WTC11 (cell line): Measurements from ENCODE around the gene AGAP1. TPM values are rescaled to one million over a fixed set of nuclear protein-coding genes. Genes with fewer than 3 reads are reported as not detected.

ENCODE experiments used
- ATF1 ChIP-seq: sonication (generic); formaldehyde crosslinking; IDR thresholded peaks from 2 replicates; pipeline ENCODE4 v1.8.1; 2023; ENCODE audit warnings: mild to moderate bottlenecking, moderate library complexity, missing genetic modification reagents
- CBFB ChIP-seq: sonication (generic); formaldehyde crosslinking; IDR thresholded peaks from 2 replicates; pipeline ENCODE4 v1.8.1; 2022; ENCODE audit warnings: mild to moderate bottlenecking, low read depth, missing genetic modification reagents
- ETV6 ChIP-seq: sonication (generic); formaldehyde crosslinking; IDR thresholded peaks from 2 replicates; pipeline ENCODE4 v1.8.1; 2022; ENCODE audit warnings: mild to moderate bottlenecking, missing genetic modification reagents
- FOXJ3 ChIP-seq: sonication (generic); formaldehyde crosslinking; IDR thresholded peaks from 2 replicates; pipeline ENCODE4 v1.9.0; 2021; ENCODE audit warnings: missing genetic modification reagents, mild to moderate bottlenecking, borderline replicate concordance
- FOXK1 ChIP-seq: sonication (generic); formaldehyde crosslinking; IDR thresholded peaks from 2 replicates; pipeline ENCODE4 v1.8.0; 2022; ENCODE audit warnings: mild to moderate bottlenecking, moderate library complexity, missing genetic modification reagents
- GABPB1 ChIP-seq: sonication (generic); formaldehyde crosslinking; IDR thresholded peaks from 2 replicates; pipeline ENCODE4 v1.8.1; 2023; ENCODE audit warnings: mild to moderate bottlenecking, missing genetic modification reagents
- GTF2I ChIP-seq: fragments of 250-450 bp; sonication (Bioruptor Pico); conservative IDR thresholded peaks from 2 replicates; pipeline ENCODE4 v1.4.0; 2021; ENCODE audit warnings: mild to moderate bottlenecking
- HMGA2 ChIP-seq: fragments of 250-450 bp; sonication (Bioruptor Pico); IDR thresholded peaks from 2 replicates; pipeline ENCODE4 v1.4.0; 2021; ENCODE audit warnings: mild to moderate bottlenecking, moderate library complexity
- NFE2L1 ChIP-seq: sonication (generic); formaldehyde crosslinking; IDR thresholded peaks from 2 replicates; pipeline ENCODE4 v1.8.1; 2023; ENCODE audit warnings: missing genetic modification reagents
- NR3C1 ChIP-seq: sonication (generic); formaldehyde crosslinking; conservative IDR thresholded peaks from 2 replicates; pipeline ENCODE4 v1.8.1; 2023; ENCODE audit warnings: low read depth, mild to moderate bottlenecking, missing genetic modification reagents
- PRRX2 ChIP-seq: fragments of 250-450 bp; sonication (Bioruptor Pico); IDR thresholded peaks from 2 replicates; pipeline ENCODE4 v1.8.0; 2021; ENCODE audit warnings: mild to moderate bottlenecking
- SOX15 ChIP-seq: fragments of 250-450 bp; sonication (Bioruptor Pico); IDR thresholded peaks from 2 replicates; pipeline ENCODE4 v1.9.0; 2021; ENCODE audit warnings: mild to moderate bottlenecking
- TEAD1 ChIP-seq: sonication (generic); formaldehyde crosslinking; IDR thresholded peaks from 2 replicates; pipeline ENCODE4 v1.8.0; 2022; ENCODE audit warnings: mild to moderate bottlenecking, missing genetic modification reagents
- TP53 ChIP-seq: sonication (generic); formaldehyde crosslinking; IDR thresholded peaks from 2 replicates; pipeline ENCODE4 v1.8.1; 2023; ENCODE audit warnings: mild to moderate bottlenecking, missing genetic modification reagents
- ZNF121 ChIP-seq: sonication (generic); formaldehyde crosslinking; IDR thresholded peaks from 2 replicates; pipeline ENCODE4 v1.8.0; 2023; ENCODE audit warnings: missing genetic modification reagents
- ZNF263 ChIP-seq: sonication (generic); formaldehyde crosslinking; IDR thresholded peaks from 2 replicates; pipeline ENCODE4 v1.8.1; 2022; ENCODE audit warnings: low read depth, mild to moderate bottlenecking, moderate library complexity, missing genetic modification reagents
- total RNA-seq: library from RNA; stranded (reverse); gene quantifications from 3 replicates; pipeline ENCODE4 v1.2.3, GENCODE V29; 2021
- TF ChIP-seq, protein P1 (sequence below): sonication (generic); formaldehyde crosslinking; IDR thresholded peaks from 2 replicates; pipeline ENCODE4 v1.8.1; 2023; ENCODE audit warnings: mild to moderate bottlenecking, moderate library complexity, missing genetic modification reagents
- TF ChIP-seq, protein P2 (sequence below): sonication (generic); formaldehyde crosslinking; conservative IDR thresholded peaks from 2 replicates; pipeline ENCODE4 v1.8.1; 2023; ENCODE audit warnings: mild to moderate bottlenecking, low read depth, missing genetic modification reagents, moderate library complexity
- TF ChIP-seq, protein P3 (sequence below): fragments of 250-450 bp; sonication (Bioruptor Pico); IDR thresholded peaks from 2 replicates; pipeline ENCODE4 v1.9.0; 2021; ENCODE audit warnings: moderate library complexity, mild to moderate bottlenecking, inconsistent platforms, borderline replicate concordance
- TF ChIP-seq, protein P4 (sequence below): sonication (generic); formaldehyde crosslinking; IDR thresholded peaks from 2 replicates; pipeline ENCODE4 v1.8.0; 2023; ENCODE audit warnings: missing genetic modification reagents
- TF ChIP-seq, protein P5 (sequence below): fragments of 250-450 bp; sonication (Bioruptor Pico); IDR thresholded peaks from 2 replicates; pipeline ENCODE4 v1.9.0; 2021; ENCODE audit warnings: mild to moderate bottlenecking
- TF ChIP-seq, protein P6 (sequence below): sonication (generic); formaldehyde crosslinking; IDR thresholded peaks from 2 replicates; pipeline ENCODE4 v1.8.0; 2022; ENCODE audit warnings: mild to moderate bottlenecking, missing genetic modification reagents
- TF ChIP-seq, protein P7 (sequence below): sonication (generic); formaldehyde crosslinking; IDR thresholded peaks from 2 replicates; pipeline ENCODE4 v1.8.1; 2023; ENCODE audit warnings: mild to moderate bottlenecking, missing genetic modification reagents, moderate library complexity
- TF ChIP-seq, protein P8 (sequence below): sonication (generic); formaldehyde crosslinking; IDR thresholded peaks from 2 replicates; pipeline ENCODE4 v1.8.1; 2023; ENCODE audit warnings: mild to moderate bottlenecking, missing genetic modification reagents, moderate library complexity
- TF ChIP-seq, protein P9 (sequence below): sonication (generic); formaldehyde crosslinking; IDR thresholded peaks from 2 replicates; pipeline ENCODE4 v1.8.1; 2022; ENCODE audit warnings: mild to moderate bottlenecking, moderate library complexity, missing genetic modification reagents
- TF ChIP-seq, protein P10 (sequence below): sonication (generic); formaldehyde crosslinking; IDR thresholded peaks from 2 replicates; pipeline ENCODE4 v1.8.0; 2022; ENCODE audit warnings: mild to moderate bottlenecking, missing genetic modification reagents
- TF ChIP-seq, protein P11 (sequence below): sonication (generic); formaldehyde crosslinking; conservative IDR thresholded peaks from 2 replicates; pipeline ENCODE4 v1.8.1; 2022; ENCODE audit warnings: mild to moderate bottlenecking, missing genetic modification reagents

The AGAP1 gene
- total RNA-seq, 1 experiment from 2014 or later: 49.3 TPM

DNA sequence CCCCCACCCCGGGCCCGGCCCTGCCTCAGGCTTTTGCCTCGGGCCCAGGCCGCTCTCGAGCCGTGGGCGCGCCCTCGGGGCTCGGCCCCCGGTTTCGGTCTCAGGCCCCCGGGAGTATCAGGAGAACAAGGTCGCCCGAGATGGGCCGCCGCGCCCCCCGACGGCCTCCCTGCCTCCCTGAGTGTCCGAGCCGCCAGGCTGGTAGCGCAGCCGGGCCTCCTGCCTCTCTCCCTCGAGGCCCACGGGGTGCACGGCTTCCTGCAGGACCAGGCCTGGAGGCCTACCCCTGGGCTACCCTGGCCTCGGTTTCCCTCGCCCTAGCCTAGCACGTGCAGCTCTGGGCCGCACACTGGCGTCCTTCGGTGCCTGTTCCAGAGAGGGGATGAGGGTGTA is 665.9 kb downstream of the AGAP1 start (continued):
- TF ChIP-seq, protein P1, sequence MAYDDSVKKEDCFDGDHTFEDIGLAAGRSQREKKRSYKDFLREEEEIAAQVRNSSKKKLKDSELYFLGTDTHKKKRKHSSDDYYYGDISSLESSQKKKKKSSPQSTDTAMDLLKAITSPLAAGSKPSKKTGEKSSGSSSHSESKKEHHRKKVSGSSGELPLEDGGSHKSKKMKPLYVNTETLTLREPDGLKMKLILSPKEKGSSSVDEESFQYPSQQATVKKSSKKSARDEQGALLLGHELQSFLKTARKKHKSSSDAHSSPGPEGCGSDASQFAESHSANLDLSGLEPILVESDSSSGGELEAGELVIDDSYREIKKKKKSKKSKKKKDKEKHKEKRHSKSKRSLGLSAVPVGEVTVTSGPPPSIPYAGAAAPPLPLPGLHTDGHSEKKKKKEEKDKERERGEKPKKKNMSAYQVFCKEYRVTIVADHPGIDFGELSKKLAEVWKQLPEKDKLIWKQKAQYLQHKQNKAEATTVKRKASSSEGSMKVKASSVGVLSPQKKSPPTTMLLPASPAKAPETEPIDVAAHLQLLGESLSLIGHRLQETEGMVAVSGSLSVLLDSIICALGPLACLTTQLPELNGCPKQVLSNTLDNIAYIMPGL (CRISPR knock-in tag): no peak
- no peak for TF ChIP-seq FOXK1 (CRISPR knock-in tag)
- TF ChIP-seq, protein P2, sequence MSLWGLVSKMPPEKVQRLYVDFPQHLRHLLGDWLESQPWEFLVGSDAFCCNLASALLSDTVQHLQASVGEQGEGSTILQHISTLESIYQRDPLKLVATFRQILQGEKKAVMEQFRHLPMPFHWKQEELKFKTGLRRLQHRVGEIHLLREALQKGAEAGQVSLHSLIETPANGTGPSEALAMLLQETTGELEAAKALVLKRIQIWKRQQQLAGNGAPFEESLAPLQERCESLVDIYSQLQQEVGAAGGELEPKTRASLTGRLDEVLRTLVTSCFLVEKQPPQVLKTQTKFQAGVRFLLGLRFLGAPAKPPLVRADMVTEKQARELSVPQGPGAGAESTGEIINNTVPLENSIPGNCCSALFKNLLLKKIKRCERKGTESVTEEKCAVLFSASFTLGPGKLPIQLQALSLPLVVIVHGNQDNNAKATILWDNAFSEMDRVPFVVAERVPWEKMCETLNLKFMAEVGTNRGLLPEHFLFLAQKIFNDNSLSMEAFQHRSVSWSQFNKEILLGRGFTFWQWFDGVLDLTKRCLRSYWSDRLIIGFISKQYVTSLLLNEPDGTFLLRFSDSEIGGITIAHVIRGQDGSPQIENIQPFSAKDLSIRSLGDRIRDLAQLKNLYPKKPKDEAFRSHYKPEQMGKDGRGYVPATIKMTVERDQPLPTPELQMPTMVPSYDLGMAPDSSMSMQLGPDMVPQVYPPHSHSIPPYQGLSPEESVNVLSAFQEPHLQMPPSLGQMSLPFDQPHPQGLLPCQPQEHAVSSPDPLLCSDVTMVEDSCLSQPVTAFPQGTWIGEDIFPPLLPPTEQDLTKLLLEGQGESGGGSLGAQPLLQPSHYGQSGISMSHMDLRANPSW (CRISPR knock-in tag): no peak
- TF ChIP-seq, protein P3, sequence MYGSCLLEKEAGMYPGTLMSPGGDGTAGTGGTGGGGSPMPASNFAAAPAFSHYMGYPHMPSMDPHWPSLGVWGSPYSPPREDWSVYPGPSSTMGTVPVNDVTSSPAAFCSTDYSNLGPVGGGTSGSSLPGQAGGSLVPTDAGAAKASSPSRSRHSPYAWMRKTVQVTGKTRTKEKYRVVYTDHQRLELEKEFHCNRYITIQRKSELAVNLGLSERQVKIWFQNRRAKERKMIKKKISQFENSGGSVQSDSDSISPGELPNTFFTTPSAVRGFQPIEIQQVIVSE (CRISPR knock-in tag): no peak
- TF ChIP-seq NFE2L1 (CRISPR knock-in tag): no peak
- TF ChIP-seq, protein P4, sequence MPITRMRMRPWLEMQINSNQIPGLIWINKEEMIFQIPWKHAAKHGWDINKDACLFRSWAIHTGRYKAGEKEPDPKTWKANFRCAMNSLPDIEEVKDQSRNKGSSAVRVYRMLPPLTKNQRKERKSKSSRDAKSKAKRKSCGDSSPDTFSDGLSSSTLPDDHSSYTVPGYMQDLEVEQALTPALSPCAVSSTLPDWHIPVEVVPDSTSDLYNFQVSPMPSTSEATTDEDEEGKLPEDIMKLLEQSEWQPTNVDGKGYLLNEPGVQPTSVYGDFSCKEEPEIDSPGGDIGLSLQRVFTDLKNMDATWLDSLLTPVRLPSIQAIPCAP (CRISPR knock-in tag): no peak
- TF ChIP-seq ZNF121 (CRISPR knock-in tag): no peak
- TF ChIP-seq, protein P5, sequence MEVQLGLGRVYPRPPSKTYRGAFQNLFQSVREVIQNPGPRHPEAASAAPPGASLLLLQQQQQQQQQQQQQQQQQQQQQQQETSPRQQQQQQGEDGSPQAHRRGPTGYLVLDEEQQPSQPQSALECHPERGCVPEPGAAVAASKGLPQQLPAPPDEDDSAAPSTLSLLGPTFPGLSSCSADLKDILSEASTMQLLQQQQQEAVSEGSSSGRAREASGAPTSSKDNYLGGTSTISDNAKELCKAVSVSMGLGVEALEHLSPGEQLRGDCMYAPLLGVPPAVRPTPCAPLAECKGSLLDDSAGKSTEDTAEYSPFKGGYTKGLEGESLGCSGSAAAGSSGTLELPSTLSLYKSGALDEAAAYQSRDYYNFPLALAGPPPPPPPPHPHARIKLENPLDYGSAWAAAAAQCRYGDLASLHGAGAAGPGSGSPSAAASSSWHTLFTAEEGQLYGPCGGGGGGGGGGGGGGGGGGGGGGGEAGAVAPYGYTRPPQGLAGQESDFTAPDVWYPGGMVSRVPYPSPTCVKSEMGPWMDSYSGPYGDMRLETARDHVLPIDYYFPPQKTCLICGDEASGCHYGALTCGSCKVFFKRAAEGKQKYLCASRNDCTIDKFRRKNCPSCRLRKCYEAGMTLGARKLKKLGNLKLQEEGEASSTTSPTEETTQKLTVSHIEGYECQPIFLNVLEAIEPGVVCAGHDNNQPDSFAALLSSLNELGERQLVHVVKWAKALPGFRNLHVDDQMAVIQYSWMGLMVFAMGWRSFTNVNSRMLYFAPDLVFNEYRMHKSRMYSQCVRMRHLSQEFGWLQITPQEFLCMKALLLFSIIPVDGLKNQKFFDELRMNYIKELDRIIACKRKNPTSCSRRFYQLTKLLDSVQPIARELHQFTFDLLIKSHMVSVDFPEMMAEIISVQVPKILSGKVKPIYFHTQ (CRISPR knock-in tag): no peak
- 0 out of 2 replicates have a peak, but pooled peaks have one; percentile 31 for TF ChIP-seq ZNF263
- TF ChIP-seq, protein P6, sequence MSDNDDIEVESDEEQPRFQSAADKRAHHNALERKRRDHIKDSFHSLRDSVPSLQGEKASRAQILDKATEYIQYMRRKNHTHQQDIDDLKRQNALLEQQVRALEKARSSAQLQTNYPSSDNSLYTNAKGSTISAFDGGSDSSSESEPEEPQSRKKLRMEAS (CRISPR knock-in tag): peak; percentile 89
- TF ChIP-seq, protein P7, sequence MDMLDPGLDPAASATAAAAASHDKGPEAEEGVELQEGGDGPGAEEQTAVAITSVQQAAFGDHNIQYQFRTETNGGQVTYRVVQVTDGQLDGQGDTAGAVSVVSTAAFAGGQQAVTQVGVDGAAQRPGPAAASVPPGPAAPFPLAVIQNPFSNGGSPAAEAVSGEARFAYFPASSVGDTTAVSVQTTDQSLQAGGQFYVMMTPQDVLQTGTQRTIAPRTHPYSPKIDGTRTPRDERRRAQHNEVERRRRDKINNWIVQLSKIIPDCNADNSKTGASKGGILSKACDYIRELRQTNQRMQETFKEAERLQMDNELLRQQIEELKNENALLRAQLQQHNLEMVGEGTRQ: 0 out of 2 replicates have a peak, but pooled peaks have one; percentile 18
- TF ChIP-seq HMGA2 (CRISPR knock-in tag): no peak
- no peak for TF ChIP-seq CBFB (CRISPR knock-in tag)
- TF ChIP-seq TEAD1 (CRISPR knock-in tag): no peak
- no peak for TF ChIP-seq SOX15 (CRISPR knock-in tag)
- TF ChIP-seq, protein P8, sequence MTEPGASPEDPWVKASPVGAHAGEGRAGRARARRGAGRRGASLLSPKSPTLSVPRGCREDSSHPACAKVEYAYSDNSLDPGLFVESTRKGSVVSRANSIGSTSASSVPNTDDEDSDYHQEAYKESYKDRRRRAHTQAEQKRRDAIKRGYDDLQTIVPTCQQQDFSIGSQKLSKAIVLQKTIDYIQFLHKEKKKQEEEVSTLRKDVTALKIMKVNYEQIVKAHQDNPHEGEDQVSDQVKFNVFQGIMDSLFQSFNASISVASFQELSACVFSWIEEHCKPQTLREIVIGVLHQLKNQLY (CRISPR knock-in tag): no peak
- no peak for TF ChIP-seq FOXJ3 (CRISPR knock-in tag)
- TF ChIP-seq TP53 (CRISPR knock-in tag): no peak
- TF ChIP-seq, protein P9, sequence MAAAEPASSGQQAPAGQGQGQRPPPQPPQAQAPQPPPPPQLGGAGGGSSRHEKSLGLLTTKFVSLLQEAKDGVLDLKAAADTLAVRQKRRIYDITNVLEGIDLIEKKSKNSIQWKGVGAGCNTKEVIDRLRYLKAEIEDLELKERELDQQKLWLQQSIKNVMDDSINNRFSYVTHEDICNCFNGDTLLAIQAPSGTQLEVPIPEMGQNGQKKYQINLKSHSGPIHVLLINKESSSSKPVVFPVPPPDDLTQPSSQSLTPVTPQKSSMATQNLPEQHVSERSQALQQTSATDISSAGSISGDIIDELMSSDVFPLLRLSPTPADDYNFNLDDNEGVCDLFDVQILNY (CRISPR knock-in tag): no peak
- no peak for TF ChIP-seq PRRX2 (CRISPR knock-in tag)
- TF ChIP-seq, protein P10, sequence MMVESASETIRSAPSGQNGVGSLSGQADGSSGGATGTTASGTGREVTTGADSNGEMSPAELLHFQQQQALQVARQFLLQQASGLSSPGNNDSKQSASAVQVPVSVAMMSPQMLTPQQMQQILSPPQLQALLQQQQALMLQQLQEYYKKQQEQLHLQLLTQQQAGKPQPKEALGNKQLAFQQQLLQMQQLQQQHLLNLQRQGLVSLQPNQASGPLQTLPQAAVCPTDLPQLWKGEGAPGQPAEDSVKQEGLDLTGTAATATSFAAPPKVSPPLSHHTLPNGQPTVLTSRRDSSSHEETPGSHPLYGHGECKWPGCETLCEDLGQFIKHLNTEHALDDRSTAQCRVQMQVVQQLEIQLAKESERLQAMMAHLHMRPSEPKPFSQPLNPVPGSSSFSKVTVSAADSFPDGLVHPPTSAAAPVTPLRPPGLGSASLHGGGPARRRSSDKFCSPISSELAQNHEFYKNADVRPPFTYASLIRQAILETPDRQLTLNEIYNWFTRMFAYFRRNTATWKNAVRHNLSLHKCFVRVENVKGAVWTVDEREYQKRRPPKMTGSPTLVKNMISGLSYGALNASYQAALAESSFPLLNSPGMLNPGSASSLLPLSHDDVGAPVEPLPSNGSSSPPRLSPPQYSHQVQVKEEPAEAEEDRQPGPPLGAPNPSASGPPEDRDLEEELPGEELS: peak; percentile 79; the same call in 1 of the 2 replicates
- no peak for TF ChIP-seq GABPB1 (CRISPR knock-in tag)
- TF ChIP-seq NR3C1 (CRISPR knock-in tag): no peak
- TF ChIP-seq GTF2I (CRISPR knock-in tag): no peak
- no peak for TF ChIP-seq ATF1 (CRISPR knock-in tag)
- 0 out of 2 replicates have a peak, but pooled peaks have one; percentile 15 for TF ChIP-seq ETV6 (CRISPR knock-in tag)
- TF ChIP-seq, protein P11, sequence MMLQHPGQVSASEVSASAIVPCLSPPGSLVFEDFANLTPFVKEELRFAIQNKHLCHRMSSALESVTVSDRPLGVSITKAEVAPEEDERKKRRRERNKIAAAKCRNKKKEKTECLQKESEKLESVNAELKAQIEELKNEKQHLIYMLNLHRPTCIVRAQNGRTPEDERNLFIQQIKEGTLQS: no peak
